GM18502 (cell line): ENCODE results near the gene HOXB4.
A peak's percentile ranks its signal among the peaks of the same experiment; 100 is the strongest.

Experiments used
- ATAC-seq: cut with Tn5 transposase; IDR thresholded peaks from one replicate; pipeline ENCODE4 v1.9.1; 2021; ENCODE audit warnings: mild to moderate bottlenecking; ENCODE audit not compliant: unreplicated experiment, poor library complexity

Gene HOXB4

GRCh38 chr17:48577946-48578615 lies at the start of gene HOXB4:
Gene HOXB4 (minus strand): TSS chr17:48578350. CDS start chr17:48578319, 31 bp downstream.
- peak; percentile 65 for ATAC-seq

GRCh38 chr17:48627118-48627597 lies 49.0 kb upstream of the HOXB4 start:
- no peak for ATAC-seq

- ATAC-seq, result no peak
These were observed 48.3 kb upstream of the HOXB4 start, which contains the start of gene HOXB9 for GRCh38 chr17:48626245-48627117. Gene HOXB9 (minus strand): TSS chr17:48626358. CDS start chr17:48626269, 89 bp downstream.

GRCh38 chr17:48625495-48626244 lies 47.5 kb upstream of the HOXB4 start:
- no peak for ATAC-seq

- ATAC-seq, result no peak
These were observed 46.7 kb upstream of the HOXB4 start for GRCh38 chr17:48624544-48625494.

GRCh38 chr17:48624118-48624517 lies 46.0 kb upstream of the HOXB4 start:
- ATAC-seq, result no peak

GRCh38 chr17:48623583-48623982 lies 45.4 kb upstream of the HOXB4 start:
- no peak for ATAC-seq

GRCh38 chr17:48622857-48623256 lies 44.7 kb upstream of the HOXB4 start:
- ATAC-seq, result no peak

GRCh38 chr17:48621410-48622392 lies 43.6 kb upstream of the HOXB4 start:
- no peak for ATAC-seq

- no peak for ATAC-seq
These were observed 42.5 kb upstream of the HOXB4 start for GRCh38 chr17:48620461-48621139.

GRCh38 chr17:48619826-48620449 lies 41.8 kb upstream of the HOXB4 start:
- no peak for ATAC-seq

- no peak for ATAC-seq
These were observed 40.2 kb upstream of the HOXB4 start for GRCh38 chr17:48618256-48618896.

GRCh38 chr17:48617471-48618255 lies 39.5 kb upstream of the HOXB4 start:
- ATAC-seq, result no peak

GRCh38 chr17:48616717-48617470 lies 38.7 kb upstream of the HOXB4 start:
- no peak for ATAC-seq

- ATAC-seq, result no peak
These were observed 38.0 kb upstream of the HOXB4 start for GRCh38 chr17:48615963-48616716.
